IPS-NIHi7 (cell line): ENCODE data around the gene SH2D1B.

ENCODE experiments used
- DNase-seq: peaks from one replicate; pipeline ENCODE4 v3.0.0; 2012; ENCODE audit warnings: mixed read lengths; ENCODE audit errors: extremely low spot score

The SH2D1B gene

DNA sequence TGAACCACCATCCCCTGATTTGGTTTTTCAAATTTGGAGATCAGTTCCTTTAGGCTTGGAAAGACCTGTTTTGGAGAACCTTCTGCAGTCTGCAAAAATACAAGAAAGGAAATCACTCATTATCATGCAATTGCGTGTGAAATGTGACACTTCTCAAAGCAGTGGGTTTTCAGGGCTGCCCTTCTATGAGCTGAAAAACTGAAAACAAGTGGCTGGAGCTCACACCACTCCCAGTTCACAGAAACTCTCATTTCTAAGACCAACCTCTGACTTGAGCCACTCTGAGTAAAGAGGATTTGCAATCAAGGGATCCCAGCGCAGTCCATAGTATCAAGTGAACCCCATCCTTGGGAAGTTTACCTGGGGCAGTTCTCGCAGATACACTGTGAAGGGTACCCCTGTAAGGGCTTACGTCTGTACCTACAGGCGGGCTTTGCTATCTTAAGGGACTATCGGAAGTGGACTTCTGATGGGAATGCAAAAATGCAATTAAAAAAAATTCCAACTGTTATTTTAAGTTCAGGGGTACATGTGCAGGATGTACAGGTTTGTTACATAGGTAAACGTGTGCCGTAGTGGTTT lies 12.8 kb downstream of the SH2D1B start:
- peak; percentile 29 for DNase-seq

DNA sequence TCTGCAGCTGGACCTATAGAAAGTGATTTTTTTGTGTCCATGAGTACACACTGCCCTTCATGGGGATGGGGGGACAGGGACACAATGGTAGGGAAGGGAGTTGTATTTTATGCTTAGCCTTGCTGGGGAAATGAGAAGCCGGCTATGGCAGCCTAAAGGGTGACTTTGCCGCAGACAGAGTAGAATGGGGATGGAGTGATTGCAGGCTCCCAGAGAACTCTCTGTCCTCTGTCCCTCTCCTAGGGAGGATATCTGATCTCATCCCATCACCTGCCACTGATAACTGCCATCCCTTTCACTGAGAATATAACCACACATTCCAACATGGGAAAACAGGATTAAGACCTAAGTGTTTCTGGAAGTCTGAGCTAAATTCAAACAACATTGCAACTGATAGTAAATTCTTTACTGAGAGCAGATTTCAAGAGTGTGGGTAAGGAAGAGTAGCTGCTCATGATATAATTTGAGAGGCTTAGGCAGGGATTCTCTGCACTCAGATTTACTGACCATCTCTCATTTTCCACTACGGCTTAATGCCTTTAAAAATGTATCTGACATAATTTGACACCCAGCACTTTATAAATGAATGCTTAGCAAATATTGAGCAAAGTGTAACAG lies 13.9 kb downstream of the SH2D1B start:
- no peak for DNase-seq

- DNase-seq: no peak
Observed at GRCh38 chr1:162397039-162397448, 14.9 kb downstream of the SH2D1B start.

DNA sequence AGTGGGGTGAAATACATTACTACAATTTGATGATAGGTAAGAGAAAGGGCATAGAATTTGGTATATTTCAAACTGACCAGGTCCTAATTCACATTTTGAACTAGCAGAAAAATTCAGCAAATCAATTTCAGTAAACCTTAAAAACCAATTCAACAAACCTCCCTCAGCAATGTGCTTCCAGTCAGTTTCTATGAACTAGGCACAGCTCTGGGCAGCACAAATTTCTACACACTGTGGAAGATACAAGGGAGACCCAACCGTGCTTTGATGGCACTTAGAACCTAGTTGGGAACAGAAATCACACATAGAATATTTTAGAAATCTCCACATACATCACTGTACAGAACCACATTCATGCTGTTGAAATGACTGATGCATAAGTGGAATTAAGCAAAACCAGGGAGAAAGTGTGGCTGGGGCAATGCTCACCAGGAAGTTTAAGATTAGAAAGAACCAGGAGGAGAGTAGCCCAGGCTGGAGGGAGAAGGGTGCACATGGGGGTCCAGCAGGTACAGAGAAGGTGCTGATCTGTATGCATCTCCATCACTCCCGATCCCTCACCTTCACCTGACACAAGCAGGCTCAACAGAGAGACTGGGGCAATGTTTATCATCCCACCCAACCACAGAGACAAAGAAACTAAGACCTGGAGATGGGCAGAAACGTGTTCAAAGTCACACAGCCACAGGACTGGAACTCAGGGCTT lies 15.6 kb downstream of the SH2D1B start:
- DNase-seq: no peak

GRCh38 chr1:162391790-162392563 lies 20.0 kb downstream of the SH2D1B start:
- no peak for DNase-seq

DNA sequence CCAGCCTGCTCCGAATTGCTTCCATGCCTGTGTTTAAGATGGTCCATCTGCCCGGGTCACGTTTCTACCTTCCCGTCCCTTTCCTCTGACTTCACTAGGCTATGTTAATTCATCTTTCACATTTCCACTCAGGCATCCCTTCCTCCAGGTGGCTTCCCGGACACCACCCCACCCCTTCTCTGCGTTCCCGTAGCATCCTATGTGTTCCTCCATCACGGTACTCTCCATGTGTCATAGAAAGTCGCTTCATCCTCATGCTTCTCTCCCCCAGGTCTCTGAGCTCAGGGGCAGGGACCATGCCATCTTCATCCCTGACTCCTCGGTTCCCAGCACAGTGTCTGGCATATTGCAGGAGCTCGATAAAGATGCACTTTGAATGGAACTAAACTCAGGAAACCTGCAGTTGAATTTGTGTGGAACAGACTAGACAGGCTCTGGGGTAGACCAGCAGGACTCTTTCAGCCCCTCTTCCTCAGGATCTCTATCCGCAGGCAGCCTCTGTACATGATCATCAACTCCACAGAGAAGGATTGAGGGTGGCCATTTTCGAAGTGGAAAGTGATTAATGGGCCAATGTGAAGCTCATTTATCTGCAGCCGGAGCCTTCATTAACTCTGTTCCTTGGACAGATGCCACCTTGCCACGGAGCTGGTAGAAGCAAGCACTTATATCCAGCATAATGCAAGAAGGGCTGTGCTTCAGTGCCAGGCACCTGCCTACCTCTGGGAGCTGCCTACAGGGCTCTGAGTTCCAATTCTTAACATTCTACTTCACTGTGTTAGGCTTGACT lies 21.3 kb downstream of the SH2D1B start:
- DNase-seq: no peak

GRCh38 chr1:162389971-162390370 lies 22.0 kb downstream of the SH2D1B start:
- no peak for DNase-seq

GRCh38 chr1:162389021-162389818 lies 22.7 kb downstream of the SH2D1B start:
- DNase-seq: no peak

DNA sequence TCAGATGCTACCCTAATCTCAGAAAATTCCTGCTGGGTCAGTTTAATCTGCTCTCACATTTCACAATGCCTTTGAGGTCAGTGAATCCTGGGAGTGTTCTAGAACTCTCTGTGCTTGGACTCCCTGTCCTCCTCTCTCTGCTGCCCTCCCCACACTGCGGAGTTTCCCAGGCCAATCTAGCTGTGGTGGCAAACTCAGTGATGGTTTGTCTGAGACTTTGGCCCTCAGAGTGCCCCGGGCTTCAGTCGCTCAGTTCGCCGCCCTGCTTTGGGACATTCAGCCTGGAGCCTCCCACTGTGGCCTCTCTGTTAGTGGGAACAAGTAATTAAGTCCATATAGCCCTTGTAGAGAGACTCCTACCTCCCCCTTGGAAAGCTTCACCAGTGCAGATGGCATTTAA lies 23.3 kb downstream of the SH2D1B start:
- DNase-seq: no peak

- DNase-seq: no peak
Observed at GRCh38 chr1:162388083-162388594, 23.8 kb downstream of the SH2D1B start.

- no peak for DNase-seq
Observed at GRCh38 chr1:162387226-162388082, 24.5 kb downstream of the SH2D1B start.

DNA sequence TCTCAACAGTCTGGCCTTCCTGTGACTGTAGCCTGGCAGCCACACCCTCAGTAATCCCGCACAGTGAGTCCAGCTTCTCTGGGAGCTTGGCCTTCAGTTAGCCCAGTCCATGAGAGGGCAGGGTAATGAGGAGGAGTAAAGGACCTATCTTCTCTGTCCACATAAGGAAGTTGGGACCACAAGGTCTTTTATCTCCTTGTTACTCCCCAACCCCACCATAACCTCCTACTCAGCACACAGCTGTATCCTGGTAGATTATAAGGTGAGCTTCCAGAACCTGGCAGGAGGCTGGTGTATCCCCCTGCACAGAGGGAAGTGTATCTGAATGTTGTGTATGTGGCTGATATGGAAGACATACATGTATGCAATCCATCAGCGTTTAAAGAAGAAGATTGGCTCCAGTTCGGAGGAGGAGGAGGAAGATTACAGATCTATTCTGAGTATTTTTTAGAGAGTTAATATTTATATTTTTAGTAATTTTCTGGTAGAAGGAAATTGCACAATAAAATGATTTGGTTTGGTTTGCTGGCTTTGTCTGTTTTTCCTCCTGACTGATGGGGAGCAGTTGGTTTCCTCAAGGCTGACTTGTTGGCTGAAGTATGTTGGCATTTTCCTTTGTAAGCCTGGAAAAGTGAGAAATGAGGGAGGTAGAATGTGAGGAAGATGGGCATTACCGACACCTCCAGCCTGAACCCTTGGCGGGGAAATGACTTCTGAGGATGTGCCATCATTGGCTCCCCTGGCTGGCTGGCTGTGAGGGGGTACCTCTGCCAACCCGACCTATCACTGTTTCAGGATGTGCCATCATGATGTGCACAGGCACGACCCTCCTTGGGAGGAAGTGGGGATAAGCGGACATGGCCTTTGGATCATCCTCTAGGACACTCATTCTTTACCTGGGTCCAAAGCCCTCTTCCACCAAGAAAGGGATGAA lies 25.4 kb downstream of the SH2D1B start:
- DNase-seq: no peak

GRCh38 chr1:162385702-162386101 lies 26.2 kb downstream of the SH2D1B start:
- no peak for DNase-seq

- DNase-seq: no peak
Observed at GRCh38 chr1:162385280-162385623, 26.7 kb downstream of the SH2D1B start.

DNA sequence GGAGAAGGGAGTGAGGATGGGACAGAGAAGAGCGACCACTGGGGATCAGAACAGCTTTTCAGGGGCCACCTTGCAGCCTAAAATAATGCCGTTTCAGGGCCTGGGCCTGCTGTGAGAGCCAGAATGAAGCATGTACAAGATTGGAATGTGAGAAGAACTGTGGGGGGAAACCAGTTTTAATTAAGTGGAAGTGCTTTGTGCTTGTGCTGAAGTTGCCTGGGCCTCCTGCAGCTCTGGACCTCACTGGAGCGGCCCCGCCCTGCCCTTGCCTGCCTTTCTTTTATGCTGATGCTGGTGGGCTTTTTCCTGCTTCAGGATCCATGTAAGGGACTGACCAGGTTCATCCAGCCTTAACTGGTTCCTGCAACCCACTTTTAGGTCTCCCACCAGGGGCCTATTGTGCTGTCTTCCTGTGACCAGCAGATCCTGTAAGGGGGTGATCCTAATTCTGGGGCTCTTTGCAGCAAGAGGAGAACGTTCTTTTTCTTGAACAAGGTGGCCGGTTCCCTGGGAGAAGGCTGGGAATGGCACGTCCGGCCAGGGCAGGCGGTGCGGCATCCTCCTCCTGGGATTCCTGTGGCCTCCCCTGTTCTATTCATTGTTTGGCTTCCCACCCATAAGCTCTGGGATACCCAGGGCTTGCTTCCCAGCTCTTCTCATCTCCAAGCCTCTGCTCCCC lies 27.2 kb downstream of the SH2D1B start:
- DNase-seq: no peak

GRCh38 chr1:162384116-162384515 lies 27.8 kb downstream of the SH2D1B start:
- DNase-seq: no peak

DNA sequence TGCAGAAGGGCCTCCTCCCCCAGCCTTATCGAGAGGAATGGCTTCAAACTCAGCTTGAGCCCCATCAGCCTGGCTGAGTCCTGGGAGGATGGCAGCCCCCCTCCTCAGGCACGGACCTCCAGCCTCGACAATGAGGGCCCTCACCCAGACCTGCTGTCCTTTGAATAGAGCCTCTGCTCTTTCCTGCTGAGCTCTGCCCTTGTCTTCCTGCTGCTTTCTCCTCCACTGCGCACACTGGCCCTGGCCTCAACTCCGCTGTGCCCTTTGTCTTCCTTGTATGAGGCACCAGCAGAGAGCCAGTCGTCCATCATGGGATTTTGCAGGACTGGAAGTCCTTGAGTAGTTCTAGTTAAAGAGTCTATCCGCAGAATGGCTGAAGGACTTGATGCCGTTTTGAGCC lies 28.4 kb downstream of the SH2D1B start:
- no peak for DNase-seq

- no peak for DNase-seq
Observed at GRCh38 chr1:162383091-162383490, 28.8 kb downstream of the SH2D1B start.
